A549 treated with CpdA at 1 μM for 4 hours (cell line): ENCODE data around the gene ADRA2B. TPM values are rescaled to one million over a fixed set of nuclear protein-coding genes. Genes with fewer than 3 reads are reported as not detected.

Experiments
- total RNA-seq: library from RNA; stranded (reverse); fragments of 200-300 nt; extraction: Qiagen RNA extraction; gene quantifications from 5 replicates; pipeline ENCODE4 v1.2.3, GENCODE V29; 2022; ENCODE audit warnings: low read depth

The ADRA2B gene
- 0.03 to 0.09 TPM (median 0.08 TPM) in 5 replicates for total RNA-seq

GRCh38 chr2:96116424-96116878 lies at the start of gene ADRA2B:
Gene ADRA2B (minus strand): TSS chr2:96116571. CDS start chr2:96116149, 422 bp downstream.

GRCh38 chr2:96145036-96145847 lies 28.9 kb upstream of the ADRA2B start, which contains the start of gene DUSP2:
Gene DUSP2 (minus strand): TSS chr2:96145440. CDS start chr2:96145354, 86 bp downstream.

GRCh38 chr2:96138179-96139145 lies 22.1 kb upstream of the ADRA2B start, which contains the start of gene ASTL:
Gene ASTL (minus strand): TSS chr2:96138502. CDS start chr2:96138436, 66 bp downstream.

Other genes with a start within 250 kb of the ADRA2B start
- 3.5 to 4.3 TPM (median 3.6 TPM) in 5 replicates for gene ANKRD36C, start 124.7 kb downstream of the ADRA2B start, total RNA-seq
- not detected in 5 replicates for gene GPAT2, start 81.7 kb downstream of the ADRA2B start, total RNA-seq
- not detected in 5 replicates for gene ASTL, start 21.9 kb upstream of the ADRA2B start, total RNA-seq
- 0.22 to 0.50 TPM (median 0.46 TPM) in 5 replicates for gene DUSP2, start 28.9 kb upstream of the ADRA2B start, total RNA-seq
- 95.0 to 102 TPM (median 97.0 TPM) in 5 replicates for gene STARD7, start 92.3 kb upstream of the ADRA2B start, total RNA-seq
- gene TMEM127, start 149.4 kb upstream of the ADRA2B start, total RNA-seq: 38.4 to 51.9 TPM (median 48.9 TPM) in 5 replicates
- 79.3 to 95.8 TPM (median 91.0 TPM) in 5 replicates for gene CIAO1, start 149.7 kb upstream of the ADRA2B start, total RNA-seq
- gene SNRNP200, start 189.0 kb upstream of the ADRA2B start, total RNA-seq: 126 to 133 TPM (median 130 TPM) in 5 replicates
- not detected in 5 replicates for gene ITPRIPL1, start 208.7 kb upstream of the ADRA2B start, total RNA-seq
- gene NCAPH, start 219.2 kb upstream of the ADRA2B start, total RNA-seq: 45.4 to 49.9 TPM (median 48.3 TPM) in 5 replicates